Large intestine (tissue), 3 donors: Measurements from ENCODE around the gene SPRED2. TPM values are rescaled to one million over a fixed set of nuclear protein-coding genes. Genes with fewer than 3 reads are reported as not detected.

ENCODE experiments used
- DNase-seq, 2 donors: peaks; one replicate each; pipeline versions ENCODE4 v3.0.0 to v3.0.0-alpha.2; 2013
- H3K27ac ChIP-seq: one replicate; pipeline ENCODE4 v1.5.1; 2013; ENCODE audit warnings: low read length
- H3K27me3 ChIP-seq: 2 replicates; pipeline ENCODE4 v1.6.1; 2013; ENCODE audit warnings: low read length; ENCODE audit not compliant: control insufficient read depth, insufficient read depth
- H3K36me3 ChIP-seq: 2 replicates; pipeline ENCODE4 v1.6.1; 2013; ENCODE audit warnings: low read length; ENCODE audit not compliant: control insufficient read depth, insufficient read depth
- H3K4me1 ChIP-seq: one replicate; pipeline ENCODE4 v1.6.1; 2013; ENCODE audit warnings: low read length; ENCODE audit not compliant: control insufficient read depth, insufficient read depth
- H3K4me3 ChIP-seq: one replicate; pipeline ENCODE4 v1.5.1; 2013; ENCODE audit warnings: low read length
- H3K9me3 ChIP-seq: one replicate; pipeline ENCODE4 v1.6.1; 2013; ENCODE audit warnings: mild to moderate bottlenecking, low read depth, low read length, moderate library complexity; ENCODE audit not compliant: control insufficient read depth
- WGBS: methylation state at CpG from one replicate; pipeline ENCODE4 v1.1.5; 2013; ENCODE audit warnings: low lambda C conversion rate; ENCODE audit not compliant: insufficient coverage; 5-methylcytosine and 5-hydroxymethylcytosine counted together
- polyA plus RNA-seq: library from polyadenylated mRNA; unstranded; fragments of 120-200 nt; gene quantifications from one replicate; pipeline ENCODE4 v1.2.1, GENCODE V29; 2013

The SPRED2 gene
- polyA plus RNA-seq, 1 donor = 22.4 TPM

- Histone ChIP-seq H3K4me3 (no peak overlapping the region), H3K9me3 (peaks cover 4% of the 10 kb centered on the region), H3K27me3 (no peaks in the 10 kb centered on the region), H3K4me1 (no peaks in the 10 kb centered on the region), H3K27ac (no peak overlapping the region), H3K36me3 (peaks cover 60% of the 10 kb centered on the region)
- no peak for DNase-seq
- WGBS = no CpG with 5 or more reads among the region's 24 CpGs
Measured at GRCh38 chr2:65313954-65314256, 118.5 kb downstream of the SPRED2 start.

GRCh38 chr2:65313126-65313953 lies 119.1 kb downstream of the SPRED2 start:
- Histone ChIP-seq H3K4me3 (no peak overlapping the region), H3K9me3 (peaks cover 4% of the 10 kb centered on the region), H3K27me3 (no peaks in the 10 kb centered on the region), H3K27ac (no peak overlapping the region), H3K4me1 (no peaks in the 10 kb centered on the region), H3K36me3 (peaks cover 60% of the 10 kb centered on the region)
- 80% methylated on average over 1 of the region's 52 CpGs for WGBS
- DNase-seq = no peak

GRCh38 chr2:65311596-65311995 lies 120.8 kb downstream of the SPRED2 start:
- no peak overlapping the region for H3K27ac ChIP-seq

GRCh38 chr2:65311049-65311448 lies 121.3 kb downstream of the SPRED2 start:
- Histone ChIP-seq H3K36me3 (peaks cover 51% of the 10 kb centered on the region), H3K27ac (no peak overlapping the region), H3K27me3 (no peaks in the 10 kb centered on the region), H3K4me1 (no peaks in the 10 kb centered on the region), H3K9me3 (peaks cover 4% of the 10 kb centered on the region), H3K4me3 (no peak overlapping the region)
- 100% methylated on average over 4 of the region's 6 CpGs for WGBS
- DNase-seq = no peak

More at GRCh38 chr2:65311596-65311995, 120.8 kb downstream of the SPRED2 start:
- peaks cover 4% of the 10 kb centered on the region for H3K9me3 ChIP-seq
- no peak overlapping the region for H3K4me3 ChIP-seq
- no peak for DNase-seq
- peaks cover 56% of the 10 kb centered on the region for H3K36me3 ChIP-seq
- no peaks in the 10 kb centered on the region for H3K4me1 ChIP-seq
- no CpG with 5 or more reads among the region's 7 CpGs for WGBS
- H3K27me3 ChIP-seq = no peaks in the 10 kb centered on the region

- no peak overlapping the region for H3K27ac ChIP-seq
- H3K36me3 ChIP-seq = peaks cover 41% of the 10 kb centered on the region
- no peak overlapping the region for H3K4me3 ChIP-seq
- WGBS = no CpG with 5 or more reads among the region's 8 CpGs
- DNase-seq = no peak
- no peaks in the 10 kb centered on the region for H3K4me1 ChIP-seq
- peaks cover 4% of the 10 kb centered on the region for H3K9me3 ChIP-seq
- H3K27me3 ChIP-seq = no peaks in the 10 kb centered on the region
Measured at GRCh38 chr2:65309699-65310098, 122.7 kb downstream of the SPRED2 start.

GRCh38 chr2:65305934-65306333 lies 126.5 kb downstream of the SPRED2 start:
- peaks cover 4% of the 10 kb centered on the region for H3K4me1 ChIP-seq
- H3K27me3 ChIP-seq = no peaks in the 10 kb centered on the region
- H3K27ac ChIP-seq = no peak overlapping the region
- WGBS = no CpG with 5 or more reads among the region's 2 CpGs
- peaks cover 5% of the 10 kb centered on the region for H3K36me3 ChIP-seq
- no peak for DNase-seq
- no peak overlapping the region for H3K4me3 ChIP-seq
- H3K9me3 ChIP-seq = no peaks in the 10 kb centered on the region

GRCh38 chr2:65300761-65301711 lies 131.4 kb downstream of the SPRED2 start:
- 92% methylated on average over 2 of the region's 20 CpGs for WGBS
- peak in 1 of 2 donors; percentile 26 for DNase-seq
- Histone ChIP-seq H3K36me3 (no peaks in the 10 kb centered on the region), H3K9me3 (no peaks in the 10 kb centered on the region), H3K27me3 (no peaks in the 10 kb centered on the region), H3K27ac (no peak overlapping the region), H3K4me1 (peaks cover 7% of the 10 kb centered on the region), H3K4me3 (no peak overlapping the region)

GRCh38 chr2:65300134-65300760 lies 132.2 kb downstream of the SPRED2 start:
- H3K27ac ChIP-seq = no peak overlapping the region
- no peak for DNase-seq
- H3K4me1 ChIP-seq = peaks cover 7% of the 10 kb centered on the region
- no peak overlapping the region for H3K4me3 ChIP-seq
- no peaks in the 10 kb centered on the region for H3K36me3 ChIP-seq
- H3K9me3 ChIP-seq = no peaks in the 10 kb centered on the region
- no CpG with 5 or more reads among the region's 16 CpGs for WGBS
- H3K27me3 ChIP-seq = no peaks in the 10 kb centered on the region

GRCh38 chr2:65299246-65299645 lies 133.2 kb downstream of the SPRED2 start:
- no peaks in the 10 kb centered on the region for H3K27me3 ChIP-seq
- no peak overlapping the region for H3K27ac ChIP-seq
- no peak overlapping the region for H3K4me3 ChIP-seq
- no peaks in the 10 kb centered on the region for H3K36me3 ChIP-seq
- DNase-seq = no peak
- WGBS = no CpG with 5 or more reads among the region's 7 CpGs
- peaks cover 7% of the 10 kb centered on the region for H3K4me1 ChIP-seq
- no peaks in the 10 kb centered on the region for H3K9me3 ChIP-seq

GRCh38 chr2:65298089-65298488 lies 134.3 kb downstream of the SPRED2 start:
- H3K4me1 ChIP-seq = peaks cover 7% of the 10 kb centered on the region
- no peak for DNase-seq
- H3K27me3 ChIP-seq = no peaks in the 10 kb centered on the region
- no CpG with 5 or more reads among the region's 5 CpGs for WGBS
- no peak overlapping the region for H3K4me3 ChIP-seq
- no peak overlapping the region for H3K27ac ChIP-seq
- H3K9me3 ChIP-seq = no peaks in the 10 kb centered on the region
- no peaks in the 10 kb centered on the region for H3K36me3 ChIP-seq
